ENCODE results near the gene SIGLEC6. TPM values are rescaled to one million over a fixed set of nuclear protein-coding genes. Genes with fewer than 3 reads are reported as not detected.

The SIGLEC6 gene
- total RNA-seq, 1 donor from 2014 or later = 1.2 TPM

DNA sequence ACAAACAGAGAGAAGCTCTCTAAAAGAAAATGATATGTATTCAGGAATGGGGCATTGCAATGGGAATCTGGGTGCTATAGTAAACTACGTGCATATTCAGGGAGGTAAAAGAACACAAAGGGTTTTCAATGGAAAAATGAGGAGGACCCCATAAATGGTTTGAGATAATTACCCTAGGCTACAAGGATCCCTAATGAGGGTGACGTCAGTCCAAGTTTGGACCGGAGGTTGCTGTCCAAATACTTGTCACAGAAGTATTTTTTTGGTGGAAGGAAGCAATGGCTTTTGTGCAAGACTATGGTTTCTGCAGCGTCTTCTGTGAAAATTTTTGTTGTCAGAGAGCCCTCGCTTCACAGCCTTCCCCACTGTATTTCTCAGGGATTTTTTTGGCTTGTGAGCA is 54.1 kb downstream of the SIGLEC6 start:
- intact Hi-C loops (cut with micrococcal nuclease) = no loop called here

GRCh38 chr19:51476164-51476563 is 55.3 kb downstream of the SIGLEC6 start:
- intact Hi-C loops (cut with micrococcal nuclease) = no loop called here

GRCh38 chr19:51473009-51473707 is 58.3 kb downstream of the SIGLEC6 start:
- intact Hi-C loops (cut with micrococcal nuclease) = loop anchor here (1.0 to 2.0 kb wide), 3 partner anchors 42 to 184 kb away; no protein-coding TSS in a partner anchor

- intact Hi-C loops (cut with micrococcal nuclease) = loop anchor here (1.0 to 2.0 kb wide), 3 partner anchors 42 to 185 kb away; no protein-coding TSS in a partner anchor
Observed at GRCh38 chr19:51472607-51473006, 58.9 kb downstream of the SIGLEC6 start.

GRCh38 chr19:51471527-51471926 is 59.9 kb downstream of the SIGLEC6 start:
- intact Hi-C loops (cut with micrococcal nuclease) = no loop called here

DNA sequence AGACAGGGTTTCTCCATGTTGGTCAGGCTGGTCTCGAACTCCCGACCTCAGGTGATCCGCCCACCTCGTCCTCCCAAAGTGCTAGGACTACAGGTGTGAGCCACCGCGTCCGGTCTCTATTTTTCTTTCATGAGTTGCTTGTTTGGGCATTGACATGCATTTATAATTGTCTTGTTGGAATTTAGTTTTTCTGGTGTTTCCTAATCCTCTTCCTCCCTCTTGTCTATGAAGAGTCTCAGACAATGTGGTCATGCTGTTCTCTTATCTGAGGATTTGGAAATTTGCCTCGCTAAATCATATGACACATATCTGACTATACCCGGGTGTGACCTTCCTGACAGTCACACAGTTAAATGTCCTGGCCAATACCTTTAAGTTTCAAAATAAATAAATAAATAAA is 60.5 kb downstream of the SIGLEC6 start:
- intact Hi-C loops (cut with micrococcal nuclease) = no loop called here

DNA sequence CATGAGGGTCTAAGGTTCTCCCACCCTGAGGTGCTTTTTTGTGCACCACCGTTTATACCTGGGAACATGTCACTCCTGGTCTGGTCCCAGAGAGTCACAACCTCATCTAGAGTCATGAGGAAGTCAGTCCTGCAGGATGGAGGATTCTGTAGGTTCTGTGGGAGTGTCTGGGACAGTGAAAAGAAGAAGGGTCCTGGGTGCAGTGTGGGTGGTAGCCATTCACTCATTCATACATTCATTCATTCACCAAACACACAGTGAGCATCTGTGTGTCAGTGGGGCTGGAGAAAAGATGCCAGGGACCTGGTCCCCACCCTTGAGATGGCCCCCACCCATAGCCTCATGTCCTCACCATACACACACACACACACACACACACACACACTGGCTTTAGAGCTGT is 61.8 kb downstream of the SIGLEC6 start:
- intact Hi-C loops (cut with micrococcal nuclease) = no loop called here

- intact Hi-C loops (cut with micrococcal nuclease) = no loop called here
Observed at GRCh38 chr19:51469162-51469561, 62.3 kb downstream of the SIGLEC6 start.

DNA sequence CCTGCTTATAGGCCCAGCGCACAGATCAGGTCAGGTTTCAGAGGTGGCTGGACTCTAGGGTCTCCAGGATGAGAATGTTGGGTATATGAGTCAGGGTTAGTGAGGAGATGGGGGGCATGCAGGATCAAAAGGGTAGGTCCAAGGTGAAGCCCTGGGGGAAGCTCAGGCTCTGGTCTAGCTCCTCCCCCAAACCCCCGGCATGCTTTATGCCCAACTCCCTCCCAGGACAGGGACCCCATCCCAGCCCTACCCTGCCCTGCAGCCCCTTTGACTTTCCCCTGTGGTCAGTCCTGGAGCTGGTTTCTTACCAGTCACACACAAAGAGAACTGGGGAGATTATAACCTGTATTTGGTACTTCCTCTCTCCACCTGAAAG is 62.9 kb downstream of the SIGLEC6 start:
- intact Hi-C loops (cut with micrococcal nuclease) = no loop called here

DNA sequence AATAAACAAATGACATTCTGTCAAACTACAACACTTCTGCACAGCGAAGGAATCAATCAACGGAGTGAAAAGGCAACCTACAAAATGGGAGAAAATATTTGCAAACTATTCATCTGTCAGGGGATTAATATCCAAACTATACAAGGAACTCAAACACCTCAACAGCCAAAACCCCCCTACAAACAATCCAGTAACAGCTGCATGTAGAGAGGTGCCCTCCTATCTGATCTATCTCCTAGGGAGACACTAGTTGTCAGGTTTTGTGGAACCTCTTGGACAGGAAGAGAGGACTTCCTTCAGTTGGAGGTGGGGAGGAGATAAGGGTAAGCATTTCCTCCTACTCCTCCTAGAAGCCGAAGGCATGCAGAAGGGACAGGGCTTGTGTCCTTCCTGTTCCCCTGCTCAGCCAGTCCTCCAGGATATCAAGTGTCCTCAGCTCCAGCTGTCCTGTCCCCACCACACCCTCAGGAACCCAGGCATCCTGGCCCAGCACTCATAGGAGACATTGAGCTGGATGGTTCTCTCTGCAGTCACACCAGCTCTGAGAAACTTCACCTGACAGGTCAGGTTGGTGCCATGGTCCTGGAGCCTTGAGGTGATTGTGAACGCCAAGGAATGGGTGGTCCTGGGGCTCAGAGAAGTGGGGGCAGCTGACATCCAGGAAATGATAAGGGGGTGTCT is 63.5 kb downstream of the SIGLEC6 start:
- intact Hi-C loops (cut with micrococcal nuclease) = no loop called here

Other genes starting within 250 kb of the SIGLEC6 start
- gene IGLON5, start 220.0 kb downstream of the SIGLEC6 start, total RNA-seq = not detected in 2 replicates
- gene VSIG10L, start 189.5 kb downstream of the SIGLEC6 start, total RNA-seq = 2.0 and 2.4 TPM in 2 replicates
- gene ETFB, start 165.3 kb downstream of the SIGLEC6 start, total RNA-seq = 125 and 134 TPM in 2 replicates
- gene CLDND2, start 162.7 kb downstream of the SIGLEC6 start, total RNA-seq = 5.1 and 5.7 TPM in 2 replicates
- 135 and 136 TPM in 2 replicates for gene NKG7, start 159.0 kb downstream of the SIGLEC6 start, total RNA-seq
- 0.18 TPM in 1 of 2 replicates, not detected in the other for gene LIM2, start 143.7 kb downstream of the SIGLEC6 start, total RNA-seq
- gene C19orf84, start 141.1 kb downstream of the SIGLEC6 start, total RNA-seq = not detected in 2 replicates
- gene SIGLEC10, start 114.0 kb downstream of the SIGLEC6 start, total RNA-seq = 4.8 and 5.0 TPM in 2 replicates
- not detected in 2 replicates for gene SIGLEC8, start 73.2 kb downstream of the SIGLEC6 start, total RNA-seq
- gene CEACAM18, start 53.1 kb downstream of the SIGLEC6 start, total RNA-seq = not detected in 2 replicates
- gene SIGLEC12, start 29.9 kb downstream of the SIGLEC6 start, total RNA-seq = 1.1 and 1.4 TPM in 2 replicates
- 10.2 and 12.0 TPM in 2 replicates for gene ZNF175, start 39.6 kb upstream of the SIGLEC6 start, total RNA-seq
- gene SIGLEC5, start 98.7 kb upstream of the SIGLEC6 start, total RNA-seq = not detected in 2 replicates
- gene SIGLEC14, start 115.2 kb upstream of the SIGLEC6 start, total RNA-seq = not detected in 2 replicates
- gene SPACA6, start 161.7 kb upstream of the SIGLEC6 start, total RNA-seq = 3.5 and 7.6 TPM in 2 replicates
- not detected in 2 replicates for gene HAS1, start 192.3 kb upstream of the SIGLEC6 start, total RNA-seq
- not detected in 2 replicates for gene FPR1, start 220.2 kb upstream of the SIGLEC6 start, total RNA-seq
- not detected in 2 replicates for gene FPR2, start 229.5 kb upstream of the SIGLEC6 start, total RNA-seq